ENCODE measurements around the gene GNG11. TPM values are rescaled to one million over a fixed set of nuclear protein-coding genes. Genes with fewer than 3 reads are reported as not detected.

The GNG11 gene
- total RNA-seq, 1 donor: 7.6 TPM

DNA sequence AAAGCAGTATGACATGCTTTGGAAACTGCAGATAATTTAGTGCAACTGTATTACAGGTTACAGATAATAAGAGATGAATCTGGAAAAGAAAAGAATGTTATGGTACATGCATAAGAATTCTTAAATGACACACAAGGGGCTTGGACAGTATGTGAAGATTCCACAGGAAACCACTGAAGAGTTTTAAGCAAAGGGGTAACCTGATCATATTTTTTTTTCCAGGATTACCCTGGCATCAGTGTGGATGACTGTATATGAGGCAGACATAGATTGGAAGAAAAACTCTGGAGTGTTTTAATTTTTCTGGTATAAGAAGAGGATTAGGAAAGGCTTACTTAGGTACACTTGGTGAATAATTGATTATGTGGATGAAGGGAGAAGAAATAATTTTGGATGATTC, 39.1 kb upstream of the GNG11 start:
- no peaks in the 10 kb centered on the region for H3K27me3 ChIP-seq (ENCODE audit: insufficient read depth, low read length)
- peak overlapping the region; percentile 7 for H2AFZ ChIP-seq (ENCODE audit: low read length)
- no peak for TF ChIP-seq CTCF (IDR thresholded peaks at IDR 0.05; ENCODE audit: extremely low read depth, low read depth, low read length)
- H3K27ac ChIP-seq (ENCODE audit: low read depth, low read length): no peak overlapping the region
- H3K4me2 ChIP-seq (ENCODE audit: insufficient read depth, low read length): no peak overlapping the region
- H3K9me3 ChIP-seq (ENCODE audit: low read depth, low read length): no peaks in the 10 kb centered on the region
- no peaks in the 10 kb centered on the region for H3K36me3 ChIP-seq (ENCODE audit: insufficient read depth, low read length)
- no peak for DNase-seq (ENCODE audit: insufficient read length, low spot score, missing footprints)
- H3K4me3 ChIP-seq (ENCODE audit: insufficient read depth, low read length): no peak overlapping the region
- no peaks in the 10 kb centered on the region for H3K79me2 ChIP-seq (ENCODE audit: insufficient read depth, low read length)
- no peaks in the 10 kb centered on the region for H3K4me1 ChIP-seq (ENCODE audit: insufficient read depth, low read length)
- H4K20me1 ChIP-seq (ENCODE audit: insufficient read depth, low read length): no peaks in the 10 kb centered on the region

DNA sequence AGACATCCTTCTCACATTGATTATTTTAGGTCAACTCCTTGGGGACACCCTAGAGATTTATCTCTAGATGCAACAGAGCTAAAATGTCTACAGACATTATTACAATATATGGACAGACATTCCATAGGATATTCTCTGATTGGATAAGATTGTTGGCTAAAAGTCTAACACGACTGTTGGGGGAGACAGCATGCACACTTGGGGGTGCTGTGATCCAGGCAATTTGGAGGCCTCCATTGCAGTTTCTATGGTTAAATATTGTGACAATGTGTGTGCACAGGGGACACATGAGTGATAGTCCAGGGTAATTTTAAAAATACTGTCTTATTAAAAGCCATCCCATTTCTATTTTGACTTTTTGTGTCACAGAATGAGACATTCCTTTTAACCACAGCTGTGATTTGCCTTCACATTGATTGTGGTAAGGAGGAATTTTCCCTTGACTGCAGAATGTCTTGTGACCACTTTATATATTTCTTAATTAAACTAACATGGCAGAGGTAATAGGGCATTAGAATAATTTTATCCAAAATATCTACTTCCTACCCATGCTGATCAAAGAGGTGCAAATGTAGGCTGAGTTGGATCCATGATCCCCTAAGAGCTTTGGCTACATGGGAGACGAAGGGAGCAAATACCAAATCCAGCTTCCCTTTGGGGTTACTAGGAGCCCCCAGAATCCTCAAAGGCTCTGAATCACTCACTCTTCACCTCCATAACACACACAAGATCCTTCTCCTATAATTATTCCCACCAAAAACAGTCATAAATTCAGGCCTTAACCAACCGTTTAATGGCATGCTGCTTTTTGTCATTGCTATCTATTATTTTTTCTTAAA, 38.2 kb upstream of the GNG11 start:
- Histone ChIP-seq H4K20me1 (ENCODE audit: insufficient read depth, low read length) (no peaks in the 10 kb centered on the region), H3K79me2 (ENCODE audit: insufficient read depth, low read length) (no peaks in the 10 kb centered on the region)

DNA sequence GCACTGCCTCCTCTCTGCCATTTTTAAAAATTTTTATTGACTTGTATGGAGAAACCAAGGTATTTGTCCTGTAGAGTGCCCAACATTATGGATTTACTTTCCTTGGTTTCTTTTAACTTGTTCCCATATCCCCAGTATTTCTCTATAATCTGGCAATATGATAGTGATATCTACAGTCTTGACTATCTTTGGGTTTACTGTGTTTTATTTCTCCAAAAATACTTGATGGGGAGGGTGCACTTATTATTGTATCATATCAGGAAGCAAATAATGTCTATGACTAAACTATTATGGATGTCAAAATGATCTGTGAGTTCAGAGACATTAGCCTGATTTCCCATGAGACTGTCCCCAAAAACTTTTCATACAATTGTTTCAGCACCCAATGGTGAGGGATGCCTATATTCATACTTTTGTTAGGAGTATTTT, 37.6 kb upstream of the GNG11 start:
- no peak overlapping the region for H2AFZ ChIP-seq (ENCODE audit: low read length)
- no peak overlapping the region for H3K4me2 ChIP-seq (ENCODE audit: insufficient read depth, low read length)
- no peak for TF ChIP-seq CTCF (IDR thresholded peaks at IDR 0.05; ENCODE audit: extremely low read depth, low read depth, low read length)
- no peaks in the 10 kb centered on the region for H3K27me3 ChIP-seq (ENCODE audit: insufficient read depth, low read length)
- no peak for DNase-seq (ENCODE audit: insufficient read length, low spot score, missing footprints)
- H4K20me1 ChIP-seq (ENCODE audit: insufficient read depth, low read length): no peaks in the 10 kb centered on the region
- no peaks in the 10 kb centered on the region for H3K36me3 ChIP-seq (ENCODE audit: insufficient read depth, low read length)
- no peaks in the 10 kb centered on the region for H3K79me2 ChIP-seq (ENCODE audit: insufficient read depth, low read length)
- H3K4me3 ChIP-seq (ENCODE audit: insufficient read depth, low read length): no peak overlapping the region
- no peak overlapping the region for H3K27ac ChIP-seq (ENCODE audit: low read depth, low read length)
- peaks cover 3% of the 10 kb centered on the region for H3K4me1 ChIP-seq (ENCODE audit: insufficient read depth, low read length)
- no peaks in the 10 kb centered on the region for H3K9me3 ChIP-seq (ENCODE audit: low read depth, low read length)

More for the DNA sequence above, 38.2 kb upstream of the GNG11 start:
- Histone ChIP-seq H3K27me3 (ENCODE audit: insufficient read depth, low read length) (no peaks in the 10 kb centered on the region), H3K4me3 (ENCODE audit: insufficient read depth, low read length) (no peak overlapping the region), H3K36me3 (ENCODE audit: insufficient read depth, low read length) (no peaks in the 10 kb centered on the region), H3K4me2 (ENCODE audit: insufficient read depth, low read length) (no peak overlapping the region), H3K4me1 (ENCODE audit: insufficient read depth, low read length) (no peaks in the 10 kb centered on the region), H3K9me3 (ENCODE audit: low read depth, low read length) (no peaks in the 10 kb centered on the region), H3K27ac (ENCODE audit: low read depth, low read length) (no peak overlapping the region), H2AFZ (ENCODE audit: low read length) (peak overlapping the region; percentile 18)
- TF ChIP-seq CTCF (IDR thresholded peaks at IDR 0.05; ENCODE audit: extremely low read depth, low read depth, low read length): no peak
- DNase-seq (ENCODE audit: insufficient read length, low spot score, missing footprints): no peak

- no peaks in the 10 kb centered on the region for H3K79me2 ChIP-seq (ENCODE audit: insufficient read depth, low read length)
These were observed 37.0 kb upstream of the GNG11 start for GRCh38 chr7:93884541-93884940.

More at GRCh38 chr7:93884541-93884940, 37.0 kb upstream of the GNG11 start:
- no peak for DNase-seq (ENCODE audit: insufficient read length, low spot score, missing footprints)
- no peak overlapping the region for H2AFZ ChIP-seq (ENCODE audit: low read length)
- no peaks in the 10 kb centered on the region for H3K36me3 ChIP-seq (ENCODE audit: insufficient read depth, low read length)
- H3K27ac ChIP-seq (ENCODE audit: low read depth, low read length): no peak overlapping the region
- TF ChIP-seq CTCF (IDR thresholded peaks at IDR 0.05; ENCODE audit: extremely low read depth, low read depth, low read length): no peak
- H3K4me3 ChIP-seq (ENCODE audit: insufficient read depth, low read length): no peak overlapping the region
- H3K4me2 ChIP-seq (ENCODE audit: insufficient read depth, low read length): no peak overlapping the region
- H4K20me1 ChIP-seq (ENCODE audit: insufficient read depth, low read length): no peaks in the 10 kb centered on the region
- no peaks in the 10 kb centered on the region for H3K9me3 ChIP-seq (ENCODE audit: low read depth, low read length)
- H3K27me3 ChIP-seq (ENCODE audit: insufficient read depth, low read length): no peaks in the 10 kb centered on the region
- H3K4me1 ChIP-seq (ENCODE audit: insufficient read depth, low read length): peaks cover 9% of the 10 kb centered on the region
